ENCODE measurements around the gene ELL. TPM values are rescaled to one million over a fixed set of nuclear protein-coding genes. Genes with fewer than 3 reads are reported as not detected.

ELL gene
- total and polyA plus RNA-seq, 2 donors from 2014 or later, result 5.7 to 25.2 TPM

GRCh38 chr19:18557411-18558201 is 35.7 kb upstream of the ELL start, which contains the start of gene KXD1:
KXD1 (plus strand) TSS chr19:18557870; CDS start chr19:18562057, 4,187 bp downstream.
- peak within 1 kb of the TSS; percentile 85 to 94 (median 94) for H3K4me3 ChIP-seq (ENCODE audit: low read length in 3 of 3)
- H3K4me1 ChIP-seq (ENCODE audit: control insufficient read depth in 2 of 3, insufficient read depth in 2 of 3, low read depth in 1 of 3, low read length in 3 of 3), result peaks cover 0 to 3% (median 2%) of the 10 kb centered on the region in 3 donors
- FAIRE-seq (peak; percentile 66), DNase-seq (peak; percentile 94 to 99 (median 98))
- peak within 1 kb of the TSS; percentile 89 to 98 (median 92) for H3K9ac ChIP-seq (ENCODE audit: low read length in 3 of 3)
- no peaks in the 10 kb centered on the region for H3K27me3 ChIP-seq (ENCODE audit: control insufficient read depth, insufficient read depth, low read length)
- intact Hi-C loops (cut with DNase I), result no loop called here
- no peaks in the 10 kb centered on the region for H3K9me3 ChIP-seq (ENCODE audit: control insufficient read depth in 2 of 3, insufficient read depth in 1 of 3, low read length in 3 of 3)
- H3K27ac ChIP-seq (ENCODE audit: low read depth in 2 of 2, low read length in 2 of 2), result peak within 1 kb of the TSS; percentile 93 to 94
- no peak for TF ChIP-seq CTCF (IDR thresholded peaks at IDR 0.05; ENCODE audit: borderline replicate concordance, extremely low read depth, insufficient read depth)
- H3K36me3 ChIP-seq (ENCODE audit: control insufficient read depth in 2 of 3, insufficient read depth in 3 of 3, low read length in 3 of 3), result peaks cover 0 to 5% (median 0%) of the 10 kb centered on the region in 3 donors

GRCh38 chr19:18551631-18552030 is 29.8 kb upstream of the ELL start:
- no peaks in the 10 kb centered on the region for H3K36me3 ChIP-seq (ENCODE audit: control insufficient read depth in 2 of 3, insufficient read depth in 3 of 3, low read length in 3 of 3)
- H3K4me1 ChIP-seq (ENCODE audit: control insufficient read depth in 2 of 3, insufficient read depth in 2 of 3, low read depth in 1 of 3, low read length in 3 of 3), result no peaks in the 10 kb centered on the region
- DNase-seq (no peak), FAIRE-seq (no peak)
- H3K9ac ChIP-seq (ENCODE audit: low read length in 3 of 3), result no peak overlapping the region
- no peak overlapping the region for H3K27ac ChIP-seq (ENCODE audit: low read depth in 2 of 2, low read length in 2 of 2)
- H3K4me3 ChIP-seq (ENCODE audit: low read length in 3 of 3), result no peak overlapping the region
- intact Hi-C loops (cut with DNase I), result no loop called here
- H3K27me3 ChIP-seq (ENCODE audit: control insufficient read depth, insufficient read depth, low read length), result no peaks in the 10 kb centered on the region
- H3K9me3 ChIP-seq (ENCODE audit: control insufficient read depth in 2 of 3, insufficient read depth in 1 of 3, low read length in 3 of 3), result no peaks in the 10 kb centered on the region
- TF ChIP-seq CTCF (IDR thresholded peaks at IDR 0.05; ENCODE audit: borderline replicate concordance, extremely low read depth, insufficient read depth), result no peak

- intact Hi-C loops (cut with DNase I), result no loop called here
- DNase-seq, result peak in 2 of 5 donors; percentile 56 to 75
These were observed 22.1 kb upstream of the ELL start for GRCh38 chr19:18543814-18544475.

More at GRCh38 chr19:18543814-18544475, 22.1 kb upstream of the ELL start:
- Histone ChIP-seq H3K9me3 (ENCODE audit: control insufficient read depth in 2 of 3, insufficient read depth in 1 of 3, low read length in 3 of 3) (no peaks in the 10 kb centered on the region), H3K27me3 (ENCODE audit: control insufficient read depth, insufficient read depth, low read length) (no peaks in the 10 kb centered on the region), H3K9ac (ENCODE audit: low read length in 3 of 3) (peak overlapping the region in 2 of 3 donors; percentile 48 to 71), H3K4me3 (ENCODE audit: low read length in 3 of 3) (peak overlapping the region in 2 of 3 donors; percentile 55 to 69), H3K27ac (ENCODE audit: low read depth in 2 of 2, low read length in 2 of 2) (no peak overlapping the region), H3K36me3 (ENCODE audit: control insufficient read depth in 2 of 3, insufficient read depth in 3 of 3, low read length in 3 of 3) (peaks cover 0 to 9% (median 9%) of the 10 kb centered on the region in 3 donors), H3K4me1 (ENCODE audit: control insufficient read depth in 2 of 3, insufficient read depth in 2 of 3, low read depth in 1 of 3, low read length in 3 of 3) (peaks cover 0 to 7% (median 4%) of the 10 kb centered on the region in 3 donors)
- TF ChIP-seq CTCF (IDR thresholded peaks at IDR 0.05; ENCODE audit: borderline replicate concordance, extremely low read depth, insufficient read depth), result no peak
- FAIRE-seq, result no peak

Data from kidney (tissue), 14 donors.